ENCODE data around the gene OCIAD1. TPM values are rescaled to one million over a fixed set of nuclear protein-coding genes. Genes with fewer than 3 reads are reported as not detected.

The OCIAD1 gene
- total RNA-seq, 1 experiment from 2014 or later = 98.2 TPM

Other genes with a start within 250 kb of the OCIAD1 start
- gene FRYL, start 50.8 kb upstream of the OCIAD1 start, total RNA-seq (2014; rRNA removed; shearing (Covaris generic)) = 21.9 and 24.3 TPM in 2 replicates
- 82.3 and 83.2 TPM in 2 replicates for gene OCIAD2, start 75.7 kb downstream of the OCIAD1 start, total RNA-seq (2014; rRNA removed; shearing (Covaris generic))
- gene CWH43, start 155.2 kb downstream of the OCIAD1 start, total RNA-seq (2014; rRNA removed; shearing (Covaris generic)) = not detected in 2 replicates

All from H7 (cell line).